Occipital lobe (tissue), 2 donors: ENCODE measurements around the gene MEF2C. TPM values are rescaled to one million over a fixed set of nuclear protein-coding genes. Genes with fewer than 3 reads are reported as not detected.
"Not testable (repeated sequence)": the region's sequence is repeated elsewhere in the genome, so short reads cannot be mapped to it uniquely, and the experiment has no call there.

Experiments used
- DNase-seq: peaks from one replicate; lab custom pipeline; 2025; lab: John Stamatoyannopoulos, UW
- total RNA-seq: library from RNA; depleted of rRNA; stranded (reverse); fragments of >200 nt; gene quantifications from one replicate; pipeline ENCODE4 v1.2.3, GENCODE V29; 2014

MEF2C gene
- 2,088 TPM for total RNA-seq

DNA sequence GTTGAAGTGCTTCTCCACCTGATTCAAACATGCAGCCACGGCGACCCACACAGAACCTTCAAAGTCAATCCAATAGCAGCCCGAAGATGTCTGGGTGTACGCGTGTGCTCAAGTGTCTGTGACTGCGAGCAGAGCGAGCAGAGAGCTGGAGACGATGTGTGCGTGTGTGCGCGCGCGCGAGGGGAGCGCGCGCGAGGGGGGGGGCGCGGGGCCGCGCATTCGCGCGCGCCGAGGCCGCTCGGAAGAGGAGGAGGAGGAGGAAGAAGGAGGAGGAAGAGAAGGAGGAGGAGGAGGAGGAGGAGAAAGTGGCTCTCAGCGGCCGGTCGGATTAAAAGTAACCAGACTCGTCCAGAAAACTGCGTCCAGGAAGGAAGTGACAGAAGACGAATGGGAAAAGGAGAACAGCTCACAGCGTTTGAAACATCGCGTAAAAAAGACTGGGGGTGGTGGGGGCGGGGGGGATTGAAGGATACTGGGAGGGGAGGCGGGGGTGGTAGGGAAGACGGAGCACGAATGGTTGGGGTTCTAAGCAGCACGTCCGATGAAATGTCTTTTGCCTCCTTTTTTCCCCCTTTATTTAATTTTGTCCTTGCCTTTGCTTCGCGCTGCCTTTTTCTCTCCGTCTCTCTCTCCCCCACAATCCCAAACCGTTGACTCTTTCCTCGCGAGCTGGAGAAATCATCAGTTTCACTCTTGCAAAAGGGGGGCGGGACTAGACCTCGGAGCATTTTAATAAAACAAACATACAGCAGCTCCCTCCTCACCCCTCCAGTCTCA is at the start of gene MEF2C:
TSS of gene MEF2C (minus strand) at position 126 of the 777 bp plus-strand sequence. CDS start 59,396 bp downstream, outside the sequence.
- DNase-seq: peak; percentile 79

DNA sequence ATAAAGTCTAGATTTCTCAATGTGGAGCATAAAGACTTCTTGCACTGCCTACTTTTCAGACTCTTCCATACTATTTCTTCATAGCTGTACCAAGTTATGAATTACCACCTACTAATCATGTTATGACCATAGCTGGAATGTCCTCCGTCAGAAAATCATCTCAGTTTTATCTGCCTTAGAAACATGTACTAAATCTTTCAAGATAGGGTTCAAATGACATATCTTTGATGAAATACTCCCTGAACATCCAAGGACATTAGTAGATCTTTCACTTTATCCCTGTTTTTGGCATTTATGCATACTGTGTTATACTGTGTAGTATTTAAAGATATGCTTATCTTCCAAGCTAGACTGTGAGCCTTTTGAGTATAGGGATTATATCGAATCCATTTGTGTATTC is 49.6 kb upstream of the MEF2C start:
- no peak for DNase-seq

DNA sequence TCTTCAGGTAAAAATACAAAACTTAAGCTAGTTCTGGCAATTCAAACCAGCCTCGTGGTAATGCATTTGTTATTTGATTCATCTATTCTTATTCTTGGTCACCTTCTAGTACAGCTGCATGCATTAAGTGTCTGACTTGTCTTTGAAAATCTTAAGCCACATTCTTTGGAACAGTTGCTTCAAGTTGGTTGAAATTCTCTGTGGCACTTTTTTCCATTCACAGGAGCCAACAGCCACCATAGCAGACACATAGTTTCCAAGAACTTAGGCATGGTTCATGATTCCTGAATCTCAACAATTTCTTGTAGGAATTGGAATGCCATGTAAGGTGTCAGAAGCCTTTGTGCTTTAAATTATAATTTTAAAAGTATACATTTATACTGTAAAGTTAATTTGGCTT is 47.4 kb upstream of the MEF2C start:
- no peak for DNase-seq

DNA sequence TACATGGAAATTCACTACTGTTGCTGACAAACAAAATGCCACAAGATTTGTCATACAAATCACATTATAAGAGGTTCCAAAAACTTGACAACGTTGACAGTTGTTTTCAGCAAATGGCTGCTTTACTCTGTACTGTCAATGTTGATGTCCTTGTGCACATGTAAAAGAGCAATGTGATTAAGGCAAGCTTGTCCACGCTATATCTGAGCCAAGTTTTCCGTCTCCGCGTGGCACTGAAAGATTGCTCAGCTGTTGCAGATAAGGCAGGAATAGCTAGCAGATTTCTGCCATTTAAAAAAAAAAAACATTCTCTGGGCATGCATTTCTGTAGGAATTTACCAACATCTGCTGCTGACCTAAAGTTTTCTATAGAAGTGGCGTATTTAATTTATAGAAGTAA is 46.4 kb upstream of the MEF2C start:
- no peak for DNase-seq

DNA sequence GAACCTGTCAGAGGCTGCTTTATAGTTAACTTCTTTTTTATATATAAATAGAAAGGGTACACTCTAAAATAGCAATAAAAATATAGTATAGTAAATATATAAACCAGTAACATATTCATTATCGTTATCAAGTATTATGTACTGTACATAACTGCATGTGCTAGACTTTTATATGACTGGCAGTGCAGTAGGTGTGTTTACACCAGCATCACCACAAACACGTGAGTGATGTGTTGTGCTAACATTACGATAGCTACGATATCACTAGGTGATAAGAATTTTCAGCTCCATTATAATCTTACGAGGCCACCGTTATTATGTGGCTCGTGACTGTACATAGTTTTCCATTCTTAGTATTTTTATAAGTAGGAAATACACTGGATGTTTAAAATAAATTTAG is 43.8 kb upstream of the MEF2C start:
- no peak for DNase-seq

DNA sequence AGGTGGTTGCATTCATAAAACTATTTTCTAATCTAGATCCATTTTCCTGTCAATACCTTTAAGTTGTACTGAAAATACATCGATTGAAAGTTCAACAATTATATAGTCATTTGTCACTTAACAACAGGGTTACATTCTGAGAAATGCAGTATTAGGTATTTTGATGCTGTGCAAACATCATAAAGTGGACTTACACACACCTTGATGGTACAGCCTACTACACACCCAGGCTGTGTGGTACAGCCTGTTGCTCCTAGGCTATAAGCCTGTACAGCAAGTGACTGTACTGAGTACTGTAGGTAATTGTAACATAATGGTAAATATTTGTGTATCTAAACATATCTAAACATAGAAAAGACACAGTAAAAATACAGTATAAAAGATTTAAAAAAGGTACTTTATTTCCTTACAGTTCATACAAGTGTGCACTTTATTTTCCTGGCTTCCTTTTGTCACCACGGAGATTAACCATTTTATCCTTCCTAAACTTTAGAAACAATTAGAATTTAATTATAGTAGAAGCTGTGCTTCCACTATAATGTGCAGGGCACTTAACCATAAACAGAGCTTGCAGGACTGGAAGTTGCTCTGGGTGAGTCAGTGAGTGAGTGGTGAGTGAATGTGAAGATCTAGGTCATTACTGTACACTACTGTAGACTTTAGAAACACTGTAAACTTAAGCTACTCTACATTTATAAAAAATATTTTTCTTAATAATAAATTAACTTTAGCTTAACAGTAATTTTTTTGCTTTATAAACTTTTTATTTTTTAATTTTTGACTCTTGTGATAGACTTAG is 42.9 kb upstream of the MEF2C start:
- no peak for DNase-seq

DNA sequence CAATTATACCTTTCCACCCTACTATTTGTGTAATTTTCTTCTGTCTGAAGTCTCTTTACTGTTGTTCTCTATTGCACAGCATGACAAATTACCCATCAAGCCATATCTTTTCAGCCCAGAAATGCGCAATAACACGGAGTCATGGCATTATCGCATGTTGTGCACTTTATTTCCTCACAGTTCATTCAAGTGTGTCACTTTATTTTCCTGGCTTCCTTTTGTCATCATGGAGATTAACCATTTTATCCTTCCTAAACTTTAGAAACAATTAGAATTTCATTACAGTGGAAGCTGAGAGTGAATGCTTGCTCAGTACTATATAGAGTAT is 41.3 kb upstream of the MEF2C start:
- DNase-seq: no peak

DNA sequence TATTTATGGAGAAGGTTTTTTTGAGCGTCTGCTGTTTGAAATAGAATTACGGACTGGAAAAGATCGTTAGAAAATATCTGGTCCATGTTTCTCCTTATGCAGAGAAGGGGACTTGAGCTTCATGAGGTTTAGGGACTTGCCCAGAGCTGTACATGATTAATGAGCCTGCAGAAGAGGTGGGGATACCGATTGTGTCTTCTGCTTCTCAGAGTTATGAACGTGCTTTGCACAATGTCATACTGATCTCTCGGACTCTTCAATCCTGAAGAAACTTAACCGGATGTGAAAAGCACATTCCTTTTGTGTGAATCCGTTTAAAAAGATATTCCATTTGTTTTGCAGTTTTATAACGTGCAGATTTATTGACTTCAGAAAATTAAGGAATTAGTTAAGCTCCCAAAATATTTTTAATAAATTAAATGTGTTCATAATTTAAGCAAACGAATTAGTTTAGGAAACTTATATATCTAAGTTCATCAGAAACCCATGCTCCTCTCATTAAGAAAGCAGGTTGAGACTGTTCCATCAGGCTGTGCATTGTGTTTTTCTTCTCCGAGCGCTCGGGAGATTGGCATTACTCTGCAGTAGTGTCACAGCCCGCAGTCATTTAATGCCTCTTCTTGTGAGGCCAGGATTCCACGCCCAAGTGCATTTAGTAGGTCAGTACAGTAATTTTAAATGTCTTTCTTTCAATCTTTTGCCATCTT is 40.8 kb upstream of the MEF2C start:
- DNase-seq: no peak

DNA sequence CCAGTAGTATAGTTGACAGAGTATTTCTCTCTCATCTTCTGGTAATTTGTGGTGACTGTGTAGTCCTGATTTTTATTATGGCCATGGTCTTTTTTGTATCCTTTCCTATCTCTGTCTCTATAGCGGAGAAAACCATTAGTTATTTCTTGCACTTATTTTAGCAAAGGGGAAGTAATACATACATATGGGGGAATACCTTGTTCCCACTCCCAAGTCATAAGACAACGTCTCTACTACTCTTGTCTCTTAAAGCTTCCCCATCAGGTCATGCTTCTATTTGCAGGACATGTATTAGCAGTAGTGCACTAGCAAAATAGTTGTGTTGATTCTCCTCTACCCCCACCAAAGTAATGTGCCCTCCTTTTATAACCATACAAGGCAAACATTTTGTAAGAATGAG is 29.8 kb upstream of the MEF2C start:
- DNase-seq: not testable (repeated sequence)

DNA sequence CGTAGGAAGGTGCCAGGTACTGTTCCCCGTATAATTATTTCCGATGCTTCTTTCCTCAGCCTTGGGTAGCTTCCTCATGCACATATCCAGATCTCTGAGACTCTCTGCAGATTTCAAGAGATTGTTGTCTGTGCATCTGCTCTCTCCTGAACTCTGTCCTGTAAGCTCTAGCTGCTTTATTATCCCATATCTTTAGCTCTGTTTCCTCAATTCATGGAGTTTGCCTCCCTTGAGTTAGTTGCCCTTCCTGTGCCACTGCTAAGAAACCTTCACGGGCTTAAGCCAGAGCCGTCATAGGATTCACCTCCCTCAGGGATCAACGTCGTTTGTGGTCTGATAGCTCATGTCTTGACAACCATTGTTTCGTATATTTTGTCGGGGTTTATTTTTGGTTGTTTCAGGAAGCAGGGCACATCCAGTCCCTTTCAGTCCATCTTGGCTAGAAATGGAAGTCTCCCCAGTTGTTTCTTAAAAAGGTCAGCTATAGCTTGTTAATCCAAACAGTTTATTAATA is 28.1 kb upstream of the MEF2C start:
- DNase-seq: not testable (repeated sequence)

DNA sequence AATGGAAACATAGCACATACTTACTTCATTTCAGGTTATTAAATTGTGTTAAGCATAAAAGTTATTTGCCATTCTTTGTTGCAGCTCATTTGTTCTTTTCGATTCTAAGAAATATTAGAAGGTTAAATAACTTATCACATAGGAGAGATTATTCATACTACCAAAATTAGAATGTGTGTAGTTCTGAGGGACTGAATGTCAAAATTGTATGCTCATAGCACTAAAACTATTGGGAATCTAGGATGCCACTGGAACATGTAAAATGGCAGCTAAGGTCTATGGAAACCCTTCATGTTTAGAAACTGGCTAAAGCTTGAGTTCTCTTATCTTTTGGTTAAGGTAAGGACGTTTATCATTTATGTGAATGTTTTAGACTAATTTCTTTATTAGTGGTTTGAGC is 21.5 kb upstream of the MEF2C start:
- not testable (repeated sequence) for DNase-seq

DNA sequence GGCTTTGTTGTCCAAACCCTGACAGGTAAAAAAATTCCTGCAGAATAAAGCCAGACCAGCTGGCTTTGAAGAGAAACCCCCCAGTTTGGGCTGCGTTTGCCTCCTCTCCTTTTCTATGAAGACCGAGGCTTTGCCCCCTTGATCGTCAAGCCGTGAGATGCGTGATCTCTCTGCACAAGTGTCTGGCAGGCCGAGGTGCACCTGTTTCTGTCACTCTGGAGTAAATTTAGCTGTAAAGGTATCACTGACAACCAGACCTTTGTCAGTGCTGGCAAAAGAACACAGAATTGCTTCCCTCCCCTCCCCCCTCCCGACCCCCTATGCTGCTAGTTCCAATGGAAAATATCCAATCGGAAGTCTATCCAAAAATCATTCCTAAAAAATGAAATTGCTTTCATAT is 21.0 kb upstream of the MEF2C start:
- DNase-seq: not testable (repeated sequence)

DNA sequence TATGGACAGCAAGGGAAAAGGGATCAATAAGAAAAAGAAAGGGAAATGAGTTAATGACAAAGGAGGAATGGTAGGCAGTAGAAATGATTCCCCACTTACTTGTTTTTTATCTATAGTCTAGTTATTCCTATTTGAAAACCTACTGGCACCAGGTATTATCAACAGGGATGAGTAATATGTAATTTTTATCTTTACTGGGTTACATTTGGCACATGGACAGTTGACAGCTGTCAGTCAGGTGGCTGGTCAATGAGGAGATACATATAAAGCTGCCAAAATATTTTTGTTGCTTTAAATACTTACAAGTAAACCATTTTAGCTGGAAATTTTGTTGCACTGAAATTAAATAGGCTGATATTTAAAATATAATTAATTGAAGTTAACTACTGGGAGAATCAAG is 18.1 kb upstream of the MEF2C start:
- not testable (repeated sequence) for DNase-seq

DNA sequence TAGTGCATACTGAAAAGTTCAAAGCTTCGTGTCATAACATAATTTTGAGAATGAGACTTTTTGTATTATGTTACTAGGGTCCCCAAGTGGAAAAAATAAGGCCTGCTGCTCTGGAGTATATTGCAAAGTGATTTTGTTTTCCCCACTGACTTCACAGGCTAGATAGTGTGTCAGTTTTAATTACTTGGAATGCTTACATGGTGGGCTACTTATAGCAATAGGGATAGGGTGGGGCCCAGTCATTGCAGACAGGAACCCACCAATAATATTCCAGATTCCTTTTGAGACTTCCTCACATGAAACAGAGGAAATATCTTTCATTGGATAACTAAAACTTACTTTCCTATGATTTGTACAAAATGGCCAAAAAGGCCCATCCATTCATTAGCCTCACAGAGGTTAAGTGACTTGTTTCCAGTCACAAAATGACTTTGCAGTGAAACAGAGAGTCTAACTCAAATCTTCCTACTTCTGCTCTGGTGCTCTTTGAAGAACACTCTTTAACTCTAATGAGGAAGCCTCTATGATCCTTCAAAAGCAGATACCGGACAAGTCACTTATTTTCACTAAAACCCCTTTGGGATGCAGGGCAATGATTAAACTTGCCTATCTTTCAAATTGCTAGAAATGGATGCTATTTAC is 16.2 kb upstream of the MEF2C start:
- no peak for DNase-seq

DNA sequence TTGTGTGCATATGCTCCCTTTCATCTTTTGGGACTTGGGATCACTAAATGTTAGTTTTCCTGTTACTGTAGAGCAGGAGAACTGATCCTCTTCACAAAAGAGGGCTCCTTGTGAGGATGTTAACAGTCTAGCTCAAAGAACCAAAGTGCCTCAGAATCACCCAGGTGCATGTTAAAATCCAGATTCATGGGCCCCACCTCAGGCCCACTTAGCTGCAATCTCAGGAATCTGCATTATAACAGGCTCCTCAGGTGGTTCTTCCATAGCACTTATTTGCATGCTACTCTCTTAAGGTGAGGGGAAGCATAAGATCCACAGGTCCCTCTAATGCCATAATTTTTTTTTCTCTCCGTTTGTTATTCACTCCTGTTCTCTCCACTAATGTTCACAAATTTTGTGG is 14.8 kb upstream of the MEF2C start:
- no peak for DNase-seq

DNA sequence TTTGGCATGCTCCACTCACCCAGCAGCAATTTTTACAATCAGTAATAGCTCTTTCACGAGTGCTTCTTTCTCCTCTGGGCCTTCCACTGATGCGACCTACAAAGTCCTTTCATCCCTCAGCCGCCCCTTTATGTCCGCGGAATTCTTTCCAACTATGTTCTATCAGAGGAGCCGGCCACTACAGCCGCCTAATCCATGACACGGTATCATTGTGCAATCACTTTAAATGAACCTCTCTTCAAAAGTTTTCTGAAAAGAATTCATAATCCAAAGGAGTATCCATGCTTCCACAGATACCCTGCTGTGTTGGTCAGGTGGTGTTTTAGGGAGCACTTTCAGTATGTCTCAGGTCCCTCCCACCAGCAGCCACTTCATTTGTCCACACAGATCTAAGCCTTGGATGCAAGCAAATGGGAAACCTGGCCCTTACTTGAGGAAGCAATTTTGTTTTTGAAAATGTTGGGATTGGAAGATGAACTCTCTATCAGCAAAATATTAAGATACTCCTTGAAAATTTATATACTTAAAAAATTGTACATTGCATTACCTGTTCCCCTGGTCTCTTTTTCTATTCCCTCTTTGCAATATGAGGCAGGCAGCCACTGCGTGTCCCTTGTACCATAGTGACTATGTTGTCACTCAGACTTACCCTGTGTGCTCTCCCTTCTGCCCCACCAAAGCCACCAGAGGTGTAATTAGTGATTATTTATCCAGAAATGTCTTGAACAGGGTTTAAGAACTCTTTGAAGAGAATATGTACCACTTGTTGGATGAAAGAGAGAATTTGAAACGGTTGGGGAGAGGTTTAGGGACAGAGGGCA is 12.9 kb upstream of the MEF2C start:
- DNase-seq: no peak

DNA sequence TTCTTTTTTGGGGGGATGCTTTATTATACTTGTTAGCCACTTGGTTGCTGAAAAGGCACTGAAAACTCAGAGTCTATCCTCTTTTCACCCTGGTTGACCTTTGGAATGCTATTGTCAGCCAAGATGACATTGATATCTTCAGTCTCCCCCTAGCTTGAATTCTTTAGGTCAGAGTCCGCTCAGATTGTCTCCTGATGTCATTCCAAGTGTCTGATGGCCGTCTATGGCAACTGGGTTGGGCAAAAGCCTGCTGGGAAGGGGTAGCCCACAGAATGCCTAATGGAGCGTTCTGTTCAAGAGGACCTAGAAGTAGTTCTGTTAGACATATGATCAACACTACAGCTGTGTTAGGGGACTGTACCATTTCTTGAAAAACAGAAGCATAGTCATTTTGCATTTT is 9.7 kb upstream of the MEF2C start:
- DNase-seq: no peak

DNA sequence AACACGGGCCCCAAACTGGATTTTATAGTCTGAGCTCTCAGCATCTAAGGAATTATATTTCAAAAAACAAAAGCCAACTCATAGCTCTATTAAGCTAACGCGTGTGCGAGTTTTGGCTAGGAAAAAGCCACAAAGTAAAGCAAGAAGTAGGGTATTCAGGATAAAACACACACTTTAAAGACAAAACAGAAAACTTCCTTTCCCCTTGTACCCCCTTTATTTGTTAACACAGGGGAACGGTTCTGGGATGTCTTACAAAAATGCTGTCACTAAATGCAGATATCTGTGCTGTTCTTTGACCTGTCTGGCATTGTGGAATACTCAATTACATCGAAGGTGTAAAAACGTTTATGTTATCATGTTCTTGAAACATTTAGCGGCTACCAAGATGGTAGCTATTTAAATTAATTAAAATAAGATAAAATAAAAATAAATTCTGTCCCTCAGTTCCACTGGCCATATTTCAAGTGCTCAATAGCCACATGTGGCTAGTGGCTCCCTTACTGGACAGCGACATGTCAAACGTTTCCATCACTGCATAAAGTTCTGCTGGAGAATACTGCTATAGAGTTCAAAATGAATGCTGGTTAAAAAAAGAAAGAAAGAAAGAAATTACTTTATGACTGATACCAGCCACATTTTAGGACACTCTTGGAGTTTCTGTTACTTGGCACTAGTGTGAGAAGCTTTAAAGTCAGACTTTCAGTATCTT is 7.2 kb upstream of the MEF2C start:
- DNase-seq: no peak

DNA sequence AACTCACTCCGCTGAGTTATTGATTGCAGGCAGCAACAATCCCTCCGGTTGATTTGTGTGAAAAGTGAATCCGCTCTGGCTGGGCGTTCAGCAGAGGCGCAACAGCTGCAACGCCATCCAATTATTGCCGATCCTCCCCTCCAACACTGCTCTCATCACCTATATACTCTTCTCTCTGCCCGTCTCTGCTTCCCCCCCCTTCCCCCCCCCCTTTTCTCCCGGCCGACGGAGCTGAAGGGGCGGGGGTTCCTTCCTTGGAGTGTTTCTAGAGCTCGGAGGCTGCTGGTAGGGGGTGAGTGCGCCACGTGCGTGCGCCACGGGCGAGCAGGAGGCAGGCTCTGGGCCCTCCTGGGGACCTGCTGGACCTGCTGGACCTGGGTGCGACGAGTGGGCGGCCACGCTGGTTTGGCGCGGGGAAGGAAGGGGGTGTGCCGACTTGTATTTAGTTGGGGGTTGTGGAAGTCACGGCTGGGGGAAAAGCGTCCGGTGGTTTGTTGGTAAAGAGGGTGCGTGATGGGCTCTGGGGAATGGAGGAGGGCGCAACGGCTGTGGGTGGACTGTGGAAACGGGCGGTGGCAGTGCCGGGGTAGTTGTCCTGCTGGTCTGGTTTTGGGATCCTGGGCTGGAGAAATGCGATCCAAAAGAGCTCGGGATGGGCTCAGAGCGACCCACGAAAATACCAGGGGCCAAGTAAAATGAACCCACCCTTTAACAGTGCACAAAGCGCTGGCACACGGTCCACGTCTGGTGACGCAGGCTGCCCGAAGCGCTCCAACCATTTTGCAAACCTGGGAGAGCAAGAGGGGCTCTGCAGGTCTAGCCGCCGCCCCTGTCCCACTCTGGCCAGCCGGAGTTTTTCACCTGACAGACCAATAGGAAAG is 6.4 kb upstream of the MEF2C start:
- peak; percentile 84 for DNase-seq
